A549 (cell line): ENCODE data around the gene DUS4L. TPM values are rescaled to one million over a fixed set of nuclear protein-coding genes. Genes with fewer than 3 reads are reported as not detected.

Experiments
- ATAC-seq, 2 experiments: fragments of 200-7000 bp in 1 of 2; fragments of >200 bp in 1 of 2; cut with Nextera tagmentation in 1 of 2; cut with Tn5 transposase in 1 of 2; 3 replicates each; pipeline versions ENCODE4 v1.8.0 to v1.9.1; 2018 to 2020; ENCODE audit warnings: mild to moderate bottlenecking in 1 of 2, moderate library complexity in 1 of 2
- CTCF ChIA-PET: fragments of 300-600 bp; sonication (Branson Sonifier 250); formaldehyde crosslinking; extraction: SDS; loops from one replicate; lab custom pipeline; 2021; ENCODE audit warnings: antibody characterized with exemption, inconsistent platforms; lab: Yijun Ruan, JAX
- POLR2A ChIA-PET: fragments of 350-600 bp; formaldehyde crosslinking; extraction: SDS; loops from one replicate; lab custom pipeline; 2021; ENCODE audit warnings: antibody characterized with exemption, inconsistent platforms; lab: Yijun Ruan, JAX
- DNase-seq, 2 experiments: peaks; one replicate each; pipeline versions ENCODE4 v3.0.0 to v3.0.0-alpha.2; 2011 to 2016; ENCODE audit warnings: low read depth in 1 of 2, low spot score in 1 of 2
- FAIRE-seq: peaks from 2 replicates; lab custom pipeline; 2011; peaks lifted over from hg19 to GRCh38; lab: Jason Lieb, UNC
- H3K27ac ChIP-seq, 2 experiments: fragments of >200 bp; sonication (Bioruptor Twin); formaldehyde crosslinking; 3 replicates each; pipeline ENCODE4 v1.5.1; 2016 to 2017
- H3K4me1 ChIP-seq: fragments of >200 bp; sonication (Bioruptor Twin); formaldehyde crosslinking; 3 replicates; pipeline ENCODE4 v1.6.1; 2016
- H3K4me2 ChIP-seq: fragments of >200 bp; sonication (Bioruptor Twin); formaldehyde crosslinking; 3 replicates; pipeline ENCODE4 v1.6.1; 2016
- H3K4me3 ChIP-seq: fragments of >200 bp; sonication (Bioruptor Twin); formaldehyde crosslinking; 3 replicates; pipeline ENCODE4 v1.5.1; 2016
- H3K9me3 ChIP-seq: fragments of >200 bp; sonication (Bioruptor Twin); formaldehyde crosslinking; 3 replicates; pipeline ENCODE4 v1.6.1; 2016
- CEBPB ChIP-seq, 2 experiments: fragments of >200 bp in 1 of 2; sonication (Bioruptor Twin) in 1 of 2; formaldehyde crosslinking in 1 of 2; IDR thresholded peaks; 2 replicates each; pipeline ENCODE4 v1.6.1; 2012 to 2016
- CHD2 ChIP-seq: fragments of 150-350 bp; IDR thresholded peaks from 2 replicates; pipeline ENCODE4 v1.6.1; 2014; ENCODE audit warnings: low read length; ENCODE audit not compliant: partially characterized antibody
- CHD4 ChIP-seq: fragments of 200-600 bp; sonication (generic); IDR thresholded peaks from 2 replicates; pipeline ENCODE4 v1.6.1; 2016; ENCODE audit warnings: antibody characterized with exemption, mild to moderate bottlenecking, borderline replicate concordance
- EHF ChIP-seq: fragments of 250-450 bp; sonication (Bioruptor Pico); IDR thresholded peaks from 2 replicates; pipeline ENCODE4 v1.5.0; 2020; ENCODE audit warnings: mild to moderate bottlenecking
- ESRRA ChIP-seq: fragments of 150-350 bp; IDR thresholded peaks from 2 replicates; pipeline ENCODE4 v1.6.1; 2014; ENCODE audit warnings: mild to moderate bottlenecking, low read length, borderline replicate concordance
- FOSL2 ChIP-seq, 2 experiments: fragments of 450-650 bp in 1 of 2; fragments of >200 bp in 1 of 2; sonication (Bioruptor Twin) in 1 of 2; formaldehyde crosslinking; IDR thresholded peaks; 2 replicates each; pipeline versions ENCODE4 v1.5.0 to v1.6.1; 2016 to 2020; ENCODE audit warnings: mild to moderate bottlenecking in 1 of 2, moderate library complexity in 1 of 2
- GATA3 ChIP-seq: IDR thresholded peaks from 2 replicates; pipeline ENCODE4 v1.6.1; 2012; ENCODE audit warnings: borderline replicate concordance
- HEYL ChIP-seq: fragments of 250-450 bp; sonication (Bioruptor Pico); IDR thresholded peaks from 2 replicates; pipeline ENCODE4 v1.8.0; 2021; ENCODE audit warnings: mild to moderate bottlenecking, moderate library complexity
- HOXB13 ChIP-seq: fragments of 250-450 bp; sonication (Bioruptor Pico); IDR thresholded peaks from 2 replicates; pipeline ENCODE4 v1.5.0; 2020; ENCODE audit warnings: low read depth, mild to moderate bottlenecking, moderate library complexity
- HOXB5 ChIP-seq: fragments of 250-450 bp; sonication (Bioruptor Pico); IDR thresholded peaks from 2 replicates; pipeline ENCODE4 v1.5.0; 2020; ENCODE audit warnings: mild to moderate bottlenecking, moderate library complexity
- JUN ChIP-seq, 2 experiments: fragments of >200 bp; sonication (Bioruptor Twin); formaldehyde crosslinking; IDR thresholded peaks; 2 replicates in 1 of 2; 3 replicates in 1 of 2; pipeline ENCODE4 v1.6.1; 2016 to 2017
- JUNB ChIP-seq: fragments of >200 bp; sonication (Bioruptor Twin); formaldehyde crosslinking; IDR thresholded peaks from 2 replicates; pipeline ENCODE4 v1.6.1; 2016
- MAFK ChIP-seq: fragments of 450-650 bp; IDR thresholded peaks from 2 replicates; pipeline ENCODE4 v1.6.1; 2014; ENCODE audit not compliant: partially characterized antibody
- NFE2L2 ChIP-seq: fragments of 150-350 bp; conservative IDR thresholded peaks from 2 replicates; pipeline ENCODE4 v1.6.1; 2014; ENCODE audit warnings: low read length
- NPAS2 ChIP-seq: fragments of 250-450 bp; sonication (Bioruptor Pico); IDR thresholded peaks from 2 replicates; pipeline ENCODE4 v1.8.0; 2022; ENCODE audit warnings: mild to moderate bottlenecking, moderate library complexity, borderline replicate concordance
- NR3C1 ChIP-seq: fragments of >200 bp; sonication (Bioruptor Twin); formaldehyde crosslinking; IDR thresholded peaks from 3 replicates; pipeline ENCODE4 v1.6.1; 2017
- PBX3 ChIP-seq: IDR thresholded peaks from 2 replicates; pipeline ENCODE4 v1.6.1; 2012
- POLR2A ChIP-seq: IDR thresholded peaks from 2 replicates; pipeline ENCODE4 v1.6.1; 2012; ENCODE audit warnings: mild to moderate bottlenecking, low read length
- RCOR1 ChIP-seq: fragments of 150-350 bp; IDR thresholded peaks from 2 replicates; pipeline ENCODE4 v1.6.1; 2014; ENCODE audit warnings: antibody characterized with exemption, low read length, low read depth
- REST ChIP-seq: fragments of 200-600 bp; sonication (generic); IDR thresholded peaks from 2 replicates; pipeline ENCODE4 v1.6.1; 2016; ENCODE audit warnings: antibody characterized with exemption, mild to moderate bottlenecking, moderate library complexity
- RFX5 ChIP-seq: fragments of 450-650 bp; IDR thresholded peaks from 2 replicates; pipeline ENCODE4 v1.7.1; 2014; ENCODE audit warnings: antibody characterized with exemption, mild to moderate bottlenecking, moderate library complexity
- SMC3 ChIP-seq: fragments of >200 bp; sonication (Bioruptor Twin); formaldehyde crosslinking; IDR thresholded peaks from 3 replicates; pipeline ENCODE4 v1.6.1; 2018; ENCODE audit warnings: inconsistent platforms
- TFCP2L1 ChIP-seq: fragments of 250-450 bp; sonication (Bioruptor Pico); IDR thresholded peaks from 2 replicates; pipeline ENCODE4 v1.5.0; 2021; ENCODE audit warnings: mild to moderate bottlenecking
- TP53 ChIP-seq: fragments of 250-450 bp; sonication (Bioruptor Pico); IDR thresholded peaks from 2 replicates; pipeline ENCODE4 v1.5.0; 2021; ENCODE audit warnings: mild to moderate bottlenecking, moderate library complexity
- USF2 ChIP-seq: fragments of 450-650 bp; IDR thresholded peaks from 2 replicates; pipeline ENCODE4 v1.6.1; 2014; ENCODE audit warnings: antibody characterized with exemption
- ZC3H11A ChIP-seq: fragments of 450-650 bp; IDR thresholded peaks from 2 replicates; pipeline ENCODE4 v1.6.1; 2014; ENCODE audit warnings: antibody characterized with exemption, mild to moderate bottlenecking
- ZSCAN20 ChIP-seq: fragments of 250-450 bp; sonication (Bioruptor Pico); IDR thresholded peaks from 2 replicates; pipeline ENCODE4 v1.8.0; 2022; ENCODE audit warnings: mild to moderate bottlenecking, moderate library complexity
- WGBS: methylation state at CpG from one replicate; pipeline ENCODE4 v1.1.6; 2017; ENCODE audit errors: missing lambda C conversion rate; 5-methylcytosine and 5-hydroxymethylcytosine counted together
- polyA plus RNA-seq, 4 experiments: library from polyadenylated mRNA; depleted of rRNA in 3 of 4; stranded (reverse); fragments of >200 nt; fragmentation: RNase III in 1 of 4; extraction: RNeasy Plus Mini Kit Qiagen cat#74134 plus additional on column Dnase treatment in 1 of 4; gene quantifications; 2 replicates in 3 of 4; 3 replicates in 1 of 4; pipeline ENCODE4 v1.2.3, GENCODE V29; 2011 to 2017

The DUS4L gene
- polyA plus RNA-seq, 2 of the 4 experiments (the other 2 are of a cell fraction) = 10.1 to 17.4 TPM

DNA sequence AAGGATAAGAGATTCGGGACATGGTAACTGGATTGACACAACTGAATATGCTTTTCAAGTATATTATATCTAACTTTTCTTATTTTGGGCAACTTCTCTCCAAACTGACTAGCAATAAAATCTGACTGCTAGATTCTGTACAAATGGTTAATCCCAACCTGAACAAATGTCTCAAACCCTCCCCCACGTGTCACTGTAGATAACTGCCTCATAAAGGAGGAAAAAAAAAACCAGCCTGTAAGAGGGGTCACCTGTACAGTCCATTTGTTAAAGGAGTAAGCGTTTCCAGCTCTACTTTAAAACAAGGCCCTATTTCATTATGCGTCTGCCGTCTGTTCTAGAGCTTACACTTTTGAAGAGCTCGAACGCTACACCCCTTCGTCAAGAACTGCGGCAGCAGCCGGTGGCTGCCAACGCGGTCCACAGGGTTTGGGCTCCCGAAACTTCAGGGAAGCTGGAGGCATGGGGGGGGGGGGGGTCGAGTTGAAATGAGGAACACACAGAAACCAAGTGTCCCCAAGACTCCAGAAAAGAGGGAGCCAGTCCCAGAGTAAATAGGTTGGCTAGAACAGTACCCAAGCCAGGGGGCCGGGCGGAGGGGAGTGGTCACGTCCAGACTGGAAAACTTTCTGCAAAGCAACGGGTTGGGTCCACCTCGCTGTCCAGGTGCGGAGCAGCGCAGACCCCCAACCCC, 543 bp upstream of the DUS4L start:
- ATAC-seq = peak; percentile 85 to 89
- POLR2A ChIA-PET = interaction anchor here (0.6 to 2.5 kb wide), 7 partner anchors 10 to 394 kb away, joined by 3 to 16 read pairs (median 3); partner anchors contain the start of genes BCAP29, CBLL1 and HBP1
- Histone ChIP-seq H3K4me3 (peak overlapping the region; percentile 77), H3K4me1 (peaks cover 29% of the 10 kb centered on the region), H3K9me3 (no peaks in the 10 kb centered on the region), H3K4me2 (peak overlapping the region; percentile 82), H3K27ac (peak overlapping the region; percentile 90 to 92)
- WGBS = 3% methylated on average over 19 of the region's 21 CpGs
- CTCF ChIA-PET = interaction anchor here (0.6 to 1.5 kb wide), 3 partner anchors 10 to 467 kb away, joined by 3 to 6 read pairs (median 5); no protein-coding TSS in a partner anchor
- DNase-seq = peak; percentile 6 to 46
- no peak for FAIRE-seq
- TF ChIP-seq NFE2L2 (no peak), TFCP2L1 (CRISPR knock-in tag) (no peak), CEBPB (IDR thresholded peaks at IDR 0.05) (no peak), MAFK (no peak), FOSL2 (IDR thresholded peaks at IDR 0.05) (no peak), FOSL2 (CRISPR knock-in tag; IDR thresholded peaks at IDR 0.05) (no peak), GATA3 (no peak), PBX3 (no peak), HOXB5 (CRISPR knock-in tag) (no peak), EHF (CRISPR knock-in tag) (no peak)

DNA sequence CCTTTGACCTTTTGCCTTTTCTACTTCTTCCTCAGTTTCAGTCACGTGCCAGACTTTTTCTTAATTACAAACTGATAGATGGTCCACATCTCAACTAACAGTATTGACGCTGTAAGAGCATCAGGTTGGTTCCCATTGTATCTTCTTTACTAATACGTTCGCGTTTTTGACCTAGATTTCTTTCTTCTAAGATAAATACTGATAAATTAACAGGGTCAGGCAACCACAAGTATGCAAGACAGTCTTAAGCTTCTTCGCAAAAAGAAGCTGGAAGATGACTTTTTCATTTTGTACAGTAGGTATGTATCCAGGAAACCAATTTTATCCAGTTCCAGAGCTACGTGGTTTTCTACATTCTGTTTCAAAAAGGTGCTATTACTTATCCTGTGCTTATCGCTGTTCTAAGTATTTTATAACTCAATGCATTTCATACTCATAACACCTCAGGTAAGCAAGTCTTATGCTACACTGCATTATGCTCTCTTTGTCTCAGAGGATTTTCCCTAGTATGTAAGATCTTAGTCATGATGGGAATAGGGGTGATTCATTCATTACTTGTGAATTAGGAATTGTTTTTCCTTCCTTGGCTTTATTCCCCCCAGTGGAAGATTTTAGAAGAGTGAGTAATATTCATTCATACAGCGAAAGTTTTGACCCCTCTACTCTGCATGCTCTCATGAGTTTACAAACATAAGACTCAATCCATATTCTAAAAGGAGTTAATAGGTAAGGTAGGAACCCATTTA, 955 bp downstream of the DUS4L start:
- ATAC-seq (peak; percentile 10 to 20; a peak in 4 of 6 replicates), FAIRE-seq (no peak), DNase-seq (peak in 1 of 2 experiments; percentile 19)
- H3K4me3 ChIP-seq = peak overlapping the region; percentile 77
- TF ChIP-seq FOSL2 (IDR thresholded peaks at IDR 0.05) (no peak), FOSL2 (CRISPR knock-in tag; IDR thresholded peaks at IDR 0.05) (peak; percentile 61; the same call in 1 of the 2 replicates), USF2 (peak; percentile 63), JUNB (no peak), HOXB13 (CRISPR knock-in tag) (no peak), ESRRA (no peak), NPAS2 (no peak), POLR2A (no peak)
- WGBS = 35% methylated on average over 9 of the region's 9 CpGs
- H3K9me3 ChIP-seq = no peaks in the 10 kb centered on the region
- H3K4me2 ChIP-seq = peak overlapping the region; percentile 86
- peak overlapping the region; percentile 90 to 92 for H3K27ac ChIP-seq
- POLR2A ChIA-PET = interaction anchor here (1.2 to 2.5 kb wide), 4 partner anchors 9 to 396 kb away, joined by 3 to 16 read pairs (median 8); partner anchors contain the start of genes BCAP29, CBLL1 and HBP1
- CTCF ChIA-PET = interaction anchor here (1.2 to 1.5 kb wide), 3 partner anchors 9 to 98 kb away, joined by 3 to 6 read pairs (median 5); no protein-coding TSS in a partner anchor
- H3K4me1 ChIP-seq = peaks cover 28% of the 10 kb centered on the region

- POLR2A ChIA-PET = no interaction called here
- 90% methylated on average over 2 of the region's 2 CpGs for WGBS
- H3K4me3 ChIP-seq = no peak overlapping the region
- H3K4me1 ChIP-seq = peaks cover 4% of the 10 kb centered on the region; the same call in 1 of the 3 replicates
- ATAC-seq (peak; percentile 41 to 71; a peak in 3 of 6 replicates), DNase-seq (no peak), FAIRE-seq (no peak)
- H3K27ac ChIP-seq = no peak overlapping the region
- no peaks in the 10 kb centered on the region for H3K9me3 ChIP-seq
- no peak overlapping the region for H3K4me2 ChIP-seq
- CTCF ChIA-PET = no interaction called here
- TF ChIP-seq JUN (IDR thresholded peaks at IDR 0.05) (no peak), HEYL (CRISPR knock-in tag) (no peak), REST (no peak), RFX5 (no peak), ZC3H11A (no peak), RCOR1 (no peak), SMC3 (no peak), HOXB5 (CRISPR knock-in tag) (no peak), CHD4 (no peak), ZSCAN20 (no peak), GATA3 (no peak), TP53 (no peak), TFCP2L1 (CRISPR knock-in tag) (no peak), JUNB (no peak), CHD2 (no peak), NR3C1 (no peak), MAFK (no peak)
Observed at GRCh38 chr7:107570298-107570697, 6.5 kb downstream of the DUS4L start.
